Keratinocyte (primary cell): Measurements from ENCODE around the gene TCP1. TPM values are rescaled to one million over a fixed set of nuclear protein-coding genes. Genes with fewer than 3 reads are reported as not detected.

Source experiments
- DNase-seq: peaks from one replicate; pipeline ENCODE4 v3.0.0-alpha.2; 2011; ENCODE audit warnings: low read depth, missing footprints, low spot score
- FAIRE-seq: peaks from 2 replicates; lab custom pipeline; 2011; peaks lifted over from hg19 to GRCh38; lab: Jason Lieb, UNC
- H2AFZ ChIP-seq: 2 replicates; pipeline ENCODE4 v1.6.0; 2012; ENCODE audit warnings: low read length, control low read depth, inconsistent platforms; ENCODE audit not compliant: control insufficient read depth
- H3K27ac ChIP-seq: 2 replicates; pipeline ENCODE4 v1.5.1; 2011; ENCODE audit warnings: low read length; ENCODE audit not compliant: control insufficient read depth, insufficient read depth
- H3K27me3 ChIP-seq: 3 replicates; pipeline ENCODE4 v1.6.0; 2011; ENCODE audit warnings: low read length; ENCODE audit not compliant: control insufficient read depth, insufficient read depth; ENCODE audit errors: extremely low read depth
- H3K36me3 ChIP-seq, 2 experiments: 2 replicates in 1 of 2; 3 replicates in 1 of 2; pipeline ENCODE4 v1.5.1; 2011; ENCODE audit warnings: low read length in 2 of 2, mild to moderate bottlenecking in 1 of 2; ENCODE audit not compliant: control insufficient read depth in 2 of 2, insufficient read depth in 2 of 2; ENCODE audit errors: extremely low read depth in 1 of 2
- H3K4me1 ChIP-seq: 3 replicates; pipeline ENCODE4 v1.5.1; 2011; ENCODE audit warnings: low read length; ENCODE audit not compliant: control insufficient read depth, insufficient read depth; ENCODE audit errors: extremely low read depth
- H3K4me2 ChIP-seq: 3 replicates; pipeline ENCODE4 v1.6.0; 2011; ENCODE audit warnings: low read depth, low read length; ENCODE audit not compliant: control insufficient read depth, insufficient read depth; ENCODE audit errors: extremely low read depth
- H3K4me3 ChIP-seq, 3 experiments: fragments of 200-600 bp in 1 of 3; sonication (generic) in 1 of 3; 2 replicates in 2 of 3; 3 replicates in 1 of 3; pipeline ENCODE4 v1.5.1; 2011 to 2016; ENCODE audit warnings: low read length in 3 of 3, mild to moderate bottlenecking in 3 of 3, control low read depth in 2 of 3, inconsistent platforms in 1 of 3, low read depth in 1 of 3, mixed read lengths in 1 of 3, mixed run types in 1 of 3, moderate library complexity in 1 of 3; ENCODE audit not compliant: control insufficient read depth in 2 of 3, insufficient read depth in 2 of 3; ENCODE audit errors: extremely low read depth in 1 of 3
- H3K79me2 ChIP-seq: 2 replicates; pipeline ENCODE4 v1.6.0; 2012; ENCODE audit warnings: low read length; ENCODE audit not compliant: control insufficient read depth, insufficient read depth
- H3K9ac ChIP-seq: 3 replicates; pipeline ENCODE4 v1.6.0; 2011; ENCODE audit warnings: low read length; ENCODE audit not compliant: control insufficient read depth, insufficient read depth; ENCODE audit errors: extremely low read depth
- H3K9me1 ChIP-seq: 3 replicates; pipeline ENCODE4 v1.6.0; 2011; ENCODE audit warnings: low read length; ENCODE audit not compliant: control insufficient read depth, insufficient read depth; ENCODE audit errors: extremely low read depth
- H3K9me3 ChIP-seq: 2 replicates; pipeline ENCODE4 v1.5.1; 2012; ENCODE audit warnings: low read depth, low read length; ENCODE audit not compliant: control insufficient read depth
- H4K20me1 ChIP-seq: 3 replicates; pipeline ENCODE4 v1.6.0; 2011; ENCODE audit warnings: low read length; ENCODE audit not compliant: control insufficient read depth, insufficient read depth; ENCODE audit errors: extremely low read depth
- CTCF ChIP-seq, 3 experiments: IDR thresholded peaks in 1 of 3; conservative IDR thresholded peaks in 1 of 3; optimal IDR thresholded peaks in 1 of 3; 2 replicates in 2 of 3; 3 replicates in 1 of 3; pipeline versions ENCODE3 to v1.5.1; 2011; ENCODE audit warnings: low read length in 3 of 3, mild to moderate bottlenecking in 3 of 3, moderate library complexity in 2 of 3, control low read depth in 1 of 3, inconsistent platforms in 1 of 3; ENCODE audit not compliant: insufficient read depth in 2 of 3; ENCODE audit errors: extremely low read depth in 1 of 3
- EZH2 ChIP-seq: IDR thresholded peaks from one replicate; pipeline ENCODE4 v1.6.1; 2012; ENCODE audit warnings: inconsistent platforms, mild to moderate bottlenecking, low read length, moderate library complexity
- dilution Hi-C: fragments of 300-500 bp; cut with MboI; formaldehyde crosslinking; loops from one replicate; pipeline ENCODE4 v1.7.0; 2020; ENCODE audit warnings: low sequenced_read_pairs; ENCODE audit not compliant: extremely low pct_ligation_motif_present
- polyA plus RNA-seq, 5 experiments: library from polyadenylated mRNA; depleted of rRNA in 3 of 5; stranded (reverse) in 3 of 5; stranded (forward) in 1 of 5; unstranded in 1 of 5; fragments of >200 nt; gene quantifications; 1 replicate in 1 of 5; 2 replicates in 3 of 5; 3 replicates in 1 of 5; pipeline versions ENCODE4 v1.2.1 to v1.2.3, GENCODE V29; 2011 to 2012; ENCODE audit warnings: missing spikeins in 2 of 5, low read depth in 1 of 5, low replicate concordance in 1 of 5

Gene TCP1
- polyA plus RNA-seq, 1 donor (not counting 4 experiments of a cell fraction or from before 2014, with no cell fraction given) = 174 TPM

DNA sequence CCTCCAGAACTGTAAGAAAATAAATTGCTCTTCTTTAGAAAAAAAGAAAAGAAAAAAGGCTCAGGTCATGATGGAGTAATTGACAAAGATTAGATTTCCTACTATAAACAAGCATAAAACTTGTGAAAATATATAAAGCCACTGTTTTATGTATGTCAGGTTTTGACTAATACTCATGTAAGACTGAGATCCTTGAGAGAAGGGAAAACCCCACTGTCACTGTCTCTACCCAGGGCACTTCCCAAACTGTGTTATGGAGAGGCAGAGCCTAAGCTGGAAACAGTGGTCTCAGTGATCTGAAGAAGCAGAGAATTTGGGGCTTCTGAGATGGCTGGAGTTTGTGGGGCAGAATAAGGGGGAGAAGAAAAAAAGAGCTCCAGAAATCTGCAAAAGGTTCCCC lies 19.9 kb downstream of the TCP1 start:
- no peak overlapping the region for H3K4me2 ChIP-seq
- no peak overlapping the region for H3K27ac ChIP-seq
- no peaks in the 10 kb centered on the region for H3K9me3 ChIP-seq
- TF ChIP-seq EZH2 (no peak), CTCF (optimal IDR thresholded peaks at IDR 0.05 in 1 of 3, IDR thresholded peaks at IDR 0.05 in 1 of 3, conservative IDR thresholded peaks at IDR 0.05 in 1 of 3; ENCODE audit: extremely low read depth in 1 of 3, insufficient read depth in 2 of 3, low read length in 3 of 3) (no peak)
- no peak for DNase-seq
- no peak overlapping the region for H2AFZ ChIP-seq
- no peak overlapping the region for H3K4me3 ChIP-seq
- no peak for FAIRE-seq
- H3K9me1 ChIP-seq = no peaks in the 10 kb centered on the region
- dilution Hi-C loops = no loop called here
- H3K79me2 ChIP-seq = peaks cover 32% of the 10 kb centered on the region
- H3K27me3 ChIP-seq = no peaks in the 10 kb centered on the region
- H3K4me1 ChIP-seq = no peaks in the 10 kb centered on the region
- H4K20me1 ChIP-seq = no peaks in the 10 kb centered on the region
- no peak overlapping the region for H3K9ac ChIP-seq
- H3K36me3 ChIP-seq = peaks cover 22 to 45% of the 10 kb centered on the region in 2 experiments

DNA sequence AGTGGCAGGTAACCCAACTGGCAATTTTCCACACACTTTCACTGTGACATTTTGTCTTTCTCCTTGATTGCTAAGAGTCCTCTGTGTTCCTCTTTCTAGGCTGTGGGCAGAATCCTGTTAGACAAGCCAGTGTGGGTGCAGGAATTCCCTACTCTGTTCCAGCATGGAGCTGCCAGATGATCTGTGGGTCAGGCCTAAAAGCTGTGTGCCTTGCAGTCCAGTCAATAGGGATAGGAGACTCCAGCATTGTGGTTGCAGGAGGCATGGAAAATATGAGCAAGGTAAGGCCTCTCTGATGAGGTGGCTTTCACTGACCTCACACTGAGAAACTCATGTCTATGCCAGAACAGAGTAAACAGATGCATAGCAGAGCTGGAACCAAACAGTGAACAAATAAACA lies 22.5 kb downstream of the TCP1 start:
- no peak overlapping the region for H3K27ac ChIP-seq
- TF ChIP-seq EZH2 (no peak), CTCF (optimal IDR thresholded peaks at IDR 0.05 in 1 of 3, IDR thresholded peaks at IDR 0.05 in 1 of 3, conservative IDR thresholded peaks at IDR 0.05 in 1 of 3; ENCODE audit: extremely low read depth in 1 of 3, insufficient read depth in 2 of 3, low read length in 3 of 3) (no peak)
- H3K9me3 ChIP-seq = no peaks in the 10 kb centered on the region
- no peaks in the 10 kb centered on the region for H3K27me3 ChIP-seq
- H3K79me2 ChIP-seq = peaks cover 50% of the 10 kb centered on the region
- H3K36me3 ChIP-seq = peaks cover 22 to 48% of the 10 kb centered on the region in 2 experiments
- H2AFZ ChIP-seq = no peak overlapping the region
- no peak overlapping the region for H3K9ac ChIP-seq
- FAIRE-seq = no peak
- peaks cover 2% of the 10 kb centered on the region for H3K9me1 ChIP-seq
- no peak overlapping the region for H3K4me2 ChIP-seq
- DNase-seq = no peak
- H4K20me1 ChIP-seq = no peaks in the 10 kb centered on the region
- H3K4me3 ChIP-seq = no peak overlapping the region
- H3K4me1 ChIP-seq = peaks cover 14% of the 10 kb centered on the region
- dilution Hi-C loops = no loop called here
